GM19351 (cell line): ENCODE results near the gene TCFL5.
"Not testable (repeated sequence)": the region's sequence is repeated elsewhere in the genome, so short reads cannot be mapped to it uniquely, and the experiment has no call there.

ENCODE experiments used
- ATAC-seq: cut with Tn5 transposase; IDR thresholded peaks from one replicate; pipeline ENCODE4 v1.9.1; 2021; ENCODE audit warnings: mild to moderate bottlenecking, moderate library complexity; ENCODE audit not compliant: unreplicated experiment

Gene TCFL5

DNA sequence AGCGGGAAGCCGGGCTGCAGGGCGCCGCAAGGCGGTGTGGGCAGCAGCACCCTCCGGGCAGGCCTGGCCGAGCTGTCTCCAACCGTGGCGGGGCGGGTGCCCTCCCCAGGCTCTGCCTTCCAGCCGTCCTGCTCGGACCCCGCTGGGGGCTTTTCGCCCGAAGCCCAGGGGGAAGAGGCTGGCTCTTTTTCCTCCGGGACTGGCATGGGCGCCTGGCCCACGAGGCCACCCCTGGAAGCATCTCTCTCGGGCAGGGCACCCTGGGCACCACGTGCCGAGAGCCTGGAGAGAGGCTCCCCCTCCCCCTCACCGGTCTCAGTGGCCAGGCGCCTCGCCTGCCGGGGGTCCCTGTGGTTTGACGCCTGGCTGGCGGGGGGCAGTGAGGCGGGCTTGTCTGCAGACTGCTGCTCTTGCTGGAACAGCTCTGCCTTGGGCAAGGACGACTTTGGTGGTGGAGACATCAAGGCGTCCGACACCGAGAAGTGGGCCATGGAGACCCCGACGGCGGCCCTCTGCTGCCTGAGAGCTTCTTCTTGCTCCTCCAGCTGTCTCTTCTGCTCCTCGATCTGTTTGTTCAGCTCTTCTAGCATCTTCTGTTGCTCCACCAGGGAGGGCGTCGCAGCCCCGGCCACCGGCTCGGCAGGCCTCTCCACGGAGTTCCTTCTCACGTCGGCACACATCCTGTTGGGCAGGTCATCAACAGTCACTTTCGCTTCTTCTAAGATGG, 19.5 kb upstream of the TCFL5 start:
- ATAC-seq = no peak

DNA sequence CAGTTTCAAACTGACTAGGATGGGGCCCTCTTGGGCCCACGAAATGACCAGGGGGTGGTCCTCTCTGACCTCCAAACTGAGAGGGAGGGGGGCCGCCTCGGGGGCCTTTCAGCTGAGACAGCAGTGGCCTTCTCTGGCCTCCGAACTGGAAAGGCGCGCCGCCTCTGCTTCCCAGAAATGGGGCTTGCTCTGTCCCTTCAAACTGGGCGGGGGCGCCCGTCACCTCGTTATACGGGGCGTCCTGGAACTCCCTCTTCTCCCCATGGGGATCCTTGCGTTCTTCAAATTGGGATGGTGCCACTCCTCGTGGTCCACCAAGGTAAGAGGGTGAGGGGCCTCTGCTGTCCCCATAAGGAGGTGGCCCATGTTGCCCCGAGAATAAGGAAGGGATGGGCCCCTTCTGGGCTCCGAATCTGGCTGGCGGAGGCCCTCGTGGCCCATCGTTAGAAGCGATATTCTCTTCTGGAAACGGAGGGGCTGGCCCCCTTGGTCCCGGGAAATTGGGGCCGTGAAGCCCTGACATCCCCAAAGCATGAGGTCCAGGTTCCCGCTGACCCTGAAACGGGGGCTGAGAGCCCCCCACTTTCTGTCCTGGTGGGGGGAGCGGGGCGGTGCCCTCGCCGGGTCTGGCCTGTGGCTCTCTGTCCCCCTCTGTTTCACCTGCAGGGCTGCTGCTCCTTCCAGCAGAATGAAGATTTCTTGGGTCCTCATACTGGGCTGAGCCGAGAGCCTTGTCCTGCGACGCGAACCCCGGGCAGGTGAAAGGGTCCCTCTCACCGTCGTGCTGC, 18.7 kb upstream of the TCFL5 start:
- ATAC-seq = no peak

DNA sequence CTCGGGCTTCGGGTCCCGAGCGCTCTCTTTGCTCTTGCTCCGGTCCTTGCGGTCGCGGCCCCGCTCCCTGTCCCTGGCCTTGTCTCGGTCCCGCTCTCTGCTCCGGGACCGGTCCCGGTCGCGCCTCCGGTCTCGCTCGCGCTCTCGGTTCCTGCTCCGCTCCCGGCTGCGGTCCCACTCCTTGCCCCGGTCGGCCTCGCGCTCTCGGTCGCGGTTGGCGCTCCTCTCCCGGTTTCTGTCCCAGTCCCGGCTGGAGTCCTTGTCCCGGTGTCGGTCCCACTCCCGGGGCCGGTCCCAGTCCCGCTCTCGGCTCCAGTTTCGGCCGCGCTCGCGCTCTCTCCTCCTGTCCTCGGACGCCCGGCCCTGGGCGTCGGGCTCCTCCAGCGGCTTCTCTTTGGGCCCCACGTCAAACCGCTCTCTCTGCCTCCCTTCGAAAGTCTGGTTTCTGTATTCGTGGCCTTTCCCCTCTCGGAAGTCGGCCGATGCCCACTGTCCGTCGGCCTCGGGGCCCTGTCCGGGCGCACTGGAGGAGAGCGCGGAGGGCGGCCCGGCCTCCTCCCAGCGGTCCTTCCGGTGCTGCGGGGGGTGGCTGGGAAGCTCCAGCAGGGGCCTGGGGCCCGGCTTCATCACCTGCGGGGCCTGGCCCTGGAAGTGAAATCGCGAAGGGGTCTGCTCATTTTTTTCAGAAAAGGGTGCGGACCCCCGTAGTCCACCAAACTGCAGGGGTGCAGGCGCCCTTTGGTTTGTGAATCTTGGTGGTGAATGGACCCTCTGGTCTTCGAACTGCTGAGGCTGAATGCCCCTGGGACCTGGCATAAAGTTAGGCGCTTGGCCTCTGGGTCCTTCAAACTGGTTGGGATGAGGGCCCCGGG, 17.9 kb upstream of the TCFL5 start:
- no peak for ATAC-seq

DNA sequence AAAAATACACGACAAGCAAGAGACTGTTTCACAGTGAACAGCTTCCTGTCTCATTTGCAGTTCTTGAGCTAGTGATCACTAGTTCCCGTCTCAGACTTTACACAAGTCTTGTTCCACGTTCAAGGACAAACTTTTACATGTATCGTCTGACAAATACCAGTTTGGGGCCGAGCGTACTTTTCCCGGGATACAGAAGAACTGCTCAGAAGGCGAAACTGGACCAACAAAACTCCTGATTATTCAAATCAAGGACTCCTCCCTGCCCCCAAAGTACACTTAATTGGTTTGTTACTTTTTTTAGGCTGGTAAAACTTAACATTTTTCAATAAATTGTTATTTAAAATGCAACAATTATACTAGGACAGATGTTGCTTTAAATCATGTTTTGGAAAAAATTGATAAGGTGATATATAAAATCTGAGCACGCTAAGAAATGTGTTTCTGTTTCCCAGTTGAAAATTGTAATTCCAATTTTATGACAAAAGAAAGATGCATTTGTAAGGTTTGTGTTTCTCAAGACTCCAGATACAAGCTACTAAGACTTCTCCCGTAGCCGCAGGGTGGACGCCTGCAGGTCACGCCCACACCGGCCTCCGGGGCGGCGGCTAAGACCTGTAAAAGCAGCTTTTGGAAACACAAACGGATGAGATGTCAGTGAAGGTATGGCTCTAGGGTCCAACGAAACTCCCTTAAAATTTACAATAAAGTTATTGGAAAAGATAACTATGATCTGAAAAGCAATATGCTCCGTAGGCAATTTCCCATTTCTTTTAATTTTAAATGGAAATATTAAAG, 16.8 kb upstream of the TCFL5 start:
- no peak for ATAC-seq

DNA sequence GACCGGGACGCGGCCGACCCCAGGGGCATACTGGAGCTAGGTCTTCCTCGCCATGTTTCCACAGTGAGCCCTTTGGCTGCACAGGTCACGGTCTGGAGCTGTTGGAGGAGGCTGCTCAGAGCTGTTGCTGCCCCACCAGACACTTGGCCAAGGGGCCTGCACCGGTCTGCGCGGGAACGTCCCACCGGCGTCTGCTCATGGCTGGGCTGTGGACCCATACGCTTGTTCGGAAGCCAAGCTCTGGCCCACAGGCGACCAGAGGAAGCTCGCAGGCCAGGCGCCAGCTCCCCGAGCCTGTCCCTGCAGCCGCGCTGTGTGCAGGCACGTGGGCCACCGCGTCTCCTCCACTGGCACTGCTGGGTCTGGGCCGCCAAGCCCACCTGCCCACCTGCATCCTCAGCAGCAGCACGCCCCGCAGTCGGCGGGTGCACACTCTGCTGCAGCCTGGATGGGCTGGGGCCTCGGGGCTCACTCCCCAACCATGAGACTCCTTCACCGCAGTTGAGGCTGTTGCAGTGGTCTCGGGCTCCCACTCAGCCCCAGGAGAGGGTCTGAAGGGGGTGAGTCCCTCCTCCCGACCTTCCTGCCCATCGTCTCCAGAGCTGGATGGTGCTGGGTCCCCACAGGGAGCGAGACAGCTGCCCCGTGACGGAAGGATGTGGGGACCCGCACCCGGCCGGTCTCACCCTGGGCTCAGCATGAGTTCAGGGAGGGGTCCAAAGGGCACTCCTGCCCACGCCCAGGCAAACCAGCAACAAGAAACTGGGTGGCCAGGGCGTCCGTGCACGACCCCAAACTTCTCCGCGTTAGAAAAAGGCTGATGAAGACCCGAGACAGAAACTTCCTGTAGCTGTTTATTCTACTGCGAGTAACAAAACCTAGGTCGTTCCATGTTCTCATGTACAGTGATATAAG, 15.5 kb upstream of the TCFL5 start:
- no peak for ATAC-seq

DNA sequence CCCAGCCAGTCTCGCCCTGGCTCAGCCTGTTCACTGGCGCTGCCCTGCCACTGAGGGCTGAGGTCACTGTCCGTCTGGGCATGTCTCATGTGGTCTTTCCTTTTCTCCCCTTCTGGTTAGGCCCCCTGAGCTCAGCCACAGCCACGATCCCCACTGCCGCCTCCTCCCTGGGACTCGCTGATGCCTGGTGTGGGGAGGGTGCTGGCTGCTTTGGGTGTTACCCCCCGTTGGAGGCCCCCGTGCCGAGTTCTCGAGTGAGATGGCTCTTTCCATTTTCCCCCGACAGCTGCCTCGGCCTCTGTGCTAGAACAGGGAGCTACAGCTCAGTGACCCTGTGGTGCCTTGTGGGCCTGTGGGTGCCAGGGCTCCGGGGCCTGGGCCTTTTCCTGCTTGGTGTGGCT, 14.9 kb upstream of the TCFL5 start:
- ATAC-seq = no peak

DNA sequence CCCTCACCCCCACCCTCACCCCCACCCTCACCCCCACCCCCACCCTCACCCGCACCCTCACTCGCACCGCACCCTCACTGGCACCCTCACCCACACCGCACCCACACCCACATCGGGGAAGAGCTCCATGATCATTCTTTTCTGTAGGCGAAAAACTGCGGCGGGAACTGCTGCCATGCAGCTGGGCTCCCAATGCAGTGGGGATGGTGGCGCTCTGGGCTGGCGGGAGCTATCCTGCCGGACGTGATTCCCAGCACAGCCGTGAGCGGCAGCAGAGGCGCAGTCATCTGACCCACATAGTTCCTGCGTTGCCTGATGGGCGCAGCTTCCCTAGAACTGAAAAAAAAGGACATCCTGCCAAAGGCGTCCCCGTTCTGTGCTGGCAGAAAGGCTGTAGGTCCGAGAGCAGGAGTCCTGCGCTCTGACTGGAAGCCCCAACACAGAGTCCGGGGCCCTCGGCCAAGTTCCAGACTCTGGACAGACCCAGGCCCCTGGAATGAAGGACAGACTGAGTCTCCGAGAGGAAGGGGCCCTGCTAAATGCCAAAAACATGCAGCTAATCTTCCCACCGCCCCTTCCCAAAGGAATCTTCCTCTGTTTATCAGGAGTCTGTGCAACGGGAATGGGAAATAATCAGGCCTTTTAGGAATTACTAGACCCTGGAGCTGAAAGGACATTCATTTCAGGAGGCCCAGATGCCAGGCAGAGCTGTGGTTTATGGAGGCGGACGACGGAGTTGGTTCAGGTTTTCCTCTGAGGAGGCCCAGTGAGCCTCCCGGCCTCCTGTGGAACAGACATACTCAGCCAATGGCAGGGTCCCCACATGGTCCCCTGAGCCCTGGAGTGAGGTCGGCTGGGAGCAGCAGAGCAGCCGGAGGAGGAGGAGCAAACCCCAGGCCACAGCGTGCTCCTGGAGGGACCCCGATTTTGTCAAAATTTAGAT, 14.1 kb upstream of the TCFL5 start:
- no peak for ATAC-seq

DNA sequence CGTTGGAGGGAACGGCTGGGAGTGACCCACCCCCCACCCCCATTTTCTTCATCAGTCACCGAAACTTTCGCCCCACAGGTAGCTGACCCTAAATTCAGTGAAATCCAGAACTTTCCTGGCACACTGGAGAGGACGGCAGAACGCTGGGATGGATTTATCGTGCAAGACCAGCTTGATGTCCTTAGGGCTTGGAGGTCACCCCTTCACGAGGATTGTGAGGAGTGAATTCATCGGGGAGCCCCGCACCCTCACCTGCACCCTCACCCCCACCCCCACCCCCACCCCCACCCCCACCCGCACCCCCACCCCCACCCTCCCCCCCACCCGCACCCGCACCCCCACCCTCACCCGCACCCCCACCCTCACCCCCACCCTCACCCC, 13.3 kb upstream of the TCFL5 start:
- no peak for ATAC-seq

DNA sequence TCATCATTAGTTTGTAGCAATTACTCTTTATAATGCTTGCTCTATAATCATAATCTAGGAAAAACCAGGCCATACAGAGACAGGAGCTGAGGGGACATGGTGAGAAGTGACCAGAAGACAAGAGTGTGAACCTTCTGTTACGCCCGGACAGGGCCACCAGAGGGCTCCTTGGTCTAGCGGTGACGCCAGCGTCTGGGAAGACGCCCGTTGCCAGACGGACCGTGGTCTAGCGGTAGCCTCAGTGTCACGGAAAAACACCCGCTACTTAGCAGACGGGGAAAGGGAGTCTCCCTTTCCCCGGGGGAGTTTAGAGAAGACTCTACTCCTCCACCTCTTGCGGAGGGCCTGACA, 12.0 kb upstream of the TCFL5 start:
- not testable (repeated sequence) for ATAC-seq

DNA sequence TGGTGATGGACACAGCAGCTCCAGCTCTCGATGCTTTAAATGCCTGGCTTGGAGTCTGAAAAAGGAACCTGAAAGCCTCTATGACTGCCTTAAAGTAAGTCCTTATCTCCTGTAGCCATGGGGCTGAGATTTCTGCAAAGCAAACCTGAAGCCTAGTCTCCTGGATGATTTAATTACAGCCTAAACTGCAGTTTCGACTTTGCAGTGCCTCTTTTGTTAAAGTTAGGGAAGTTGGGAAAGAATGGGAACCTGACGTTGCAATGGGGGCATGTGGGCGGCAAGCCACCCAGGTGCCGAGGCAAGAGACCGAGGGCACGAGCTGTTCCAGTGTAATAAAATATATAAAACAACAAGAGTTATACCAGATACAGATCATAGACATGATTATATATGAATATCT, 11.7 kb upstream of the TCFL5 start:
- ATAC-seq = no peak

DNA sequence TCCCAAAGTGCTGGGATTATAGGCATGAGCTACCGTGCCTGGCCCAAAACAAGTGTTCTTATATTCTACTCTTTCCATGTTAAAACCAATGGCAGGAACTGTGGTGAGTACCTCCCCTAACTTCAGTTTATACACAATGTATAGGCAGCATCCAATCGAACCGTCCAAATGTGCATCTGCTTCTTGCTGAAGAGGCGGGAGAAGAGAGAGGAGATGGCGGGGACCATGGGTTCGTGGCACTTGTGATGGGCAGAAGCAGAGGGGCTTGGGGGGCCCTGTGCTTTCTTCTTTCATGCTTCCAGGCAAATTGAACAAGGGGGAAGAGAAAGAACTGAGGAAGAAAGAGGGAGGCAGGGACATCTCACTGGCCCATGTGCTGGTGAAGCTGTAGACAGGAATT, 11.2 kb upstream of the TCFL5 start:
- no peak for ATAC-seq

DNA sequence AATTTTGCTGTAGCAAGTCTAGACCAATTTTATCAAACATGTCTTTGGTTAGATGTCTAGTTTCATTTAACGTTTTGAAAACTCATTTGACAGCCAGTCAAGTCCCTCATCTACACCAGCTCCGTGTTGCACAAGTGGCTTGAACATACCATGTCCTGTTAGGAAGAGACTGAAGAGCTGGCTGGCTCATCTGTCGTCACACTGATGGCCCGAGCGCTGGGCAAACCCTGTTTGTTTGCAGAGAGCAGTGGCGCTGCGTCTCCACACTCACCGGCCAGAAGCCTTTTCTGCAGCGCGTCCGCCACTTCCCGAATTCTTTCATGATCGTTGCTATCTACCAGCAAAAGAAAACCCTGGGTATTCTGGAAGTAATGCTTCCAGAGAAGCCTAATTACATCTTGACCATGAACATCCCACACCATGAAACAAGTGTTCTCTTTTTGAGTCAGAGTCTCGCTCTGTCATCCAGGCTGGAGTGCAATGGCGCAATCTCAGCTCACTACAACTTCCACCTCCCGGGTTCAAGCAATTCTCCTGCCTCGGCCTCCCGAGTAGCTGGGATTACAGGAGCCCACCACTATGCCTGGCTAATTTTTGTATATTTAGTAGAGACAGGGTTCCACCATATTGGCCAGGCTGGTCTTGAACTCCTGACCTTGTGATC, 10.7 kb upstream of the TCFL5 start:
- ATAC-seq = no peak

DNA sequence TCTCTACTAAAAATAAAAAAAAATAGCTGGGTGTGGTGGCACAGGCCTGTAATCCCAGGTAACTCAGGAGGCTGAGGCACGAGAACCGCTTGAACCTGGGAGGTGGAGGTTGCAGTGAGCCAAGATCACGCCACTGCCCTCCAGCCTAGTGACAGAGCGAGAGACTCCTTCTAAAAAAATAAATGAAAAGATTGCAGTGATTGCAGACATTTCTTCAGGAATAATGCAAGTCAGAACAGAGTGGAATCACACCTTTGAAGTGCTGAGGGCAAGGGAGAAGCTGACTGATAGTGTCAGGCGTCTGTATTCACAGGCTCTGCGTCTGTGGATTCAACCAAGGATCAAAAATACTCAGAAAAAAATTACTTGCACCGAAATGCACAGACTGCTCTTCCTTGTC, 2.6 kb upstream of the TCFL5 start:
- ATAC-seq = no peak

DNA sequence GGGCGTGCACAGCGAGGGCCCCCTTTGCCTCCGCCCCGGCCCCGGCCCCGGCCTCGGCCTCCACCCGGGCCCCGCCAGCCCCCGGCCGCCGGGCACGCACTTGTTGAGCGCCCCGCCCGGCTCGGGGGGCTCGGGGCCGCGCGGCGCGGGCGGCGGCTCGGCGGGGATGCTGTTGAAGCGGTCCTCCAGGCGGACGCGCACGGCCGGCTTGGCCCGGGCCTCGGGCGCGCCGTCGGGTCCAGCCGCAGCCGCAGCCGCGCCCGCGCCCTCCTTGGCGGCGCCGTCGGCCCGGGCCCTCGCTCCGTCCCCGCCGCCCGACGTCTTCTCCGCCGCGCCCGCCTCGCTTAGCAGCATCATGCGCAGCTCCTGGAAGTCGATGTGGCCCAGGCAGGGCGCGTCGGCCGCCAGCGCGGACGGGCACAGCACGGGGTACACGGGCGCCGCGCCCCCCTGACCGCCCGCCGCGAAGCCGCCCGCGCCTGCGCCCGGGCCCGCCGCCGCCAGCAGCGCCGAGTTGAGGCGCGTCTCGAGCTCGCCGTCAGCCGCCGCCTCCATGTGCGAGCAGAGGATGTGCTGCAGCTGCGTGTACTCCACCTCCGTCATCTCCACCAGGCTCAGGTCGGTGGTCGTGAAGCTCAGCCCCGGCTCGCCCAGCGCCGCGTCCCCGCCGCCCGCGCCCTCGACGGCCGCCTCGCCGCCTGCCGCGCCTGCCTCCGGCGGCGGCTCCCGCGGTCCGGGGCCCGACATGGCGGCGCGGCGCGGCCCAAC, 514 bp downstream of the TCFL5 start:
- peak; percentile 40 for ATAC-seq

DNA sequence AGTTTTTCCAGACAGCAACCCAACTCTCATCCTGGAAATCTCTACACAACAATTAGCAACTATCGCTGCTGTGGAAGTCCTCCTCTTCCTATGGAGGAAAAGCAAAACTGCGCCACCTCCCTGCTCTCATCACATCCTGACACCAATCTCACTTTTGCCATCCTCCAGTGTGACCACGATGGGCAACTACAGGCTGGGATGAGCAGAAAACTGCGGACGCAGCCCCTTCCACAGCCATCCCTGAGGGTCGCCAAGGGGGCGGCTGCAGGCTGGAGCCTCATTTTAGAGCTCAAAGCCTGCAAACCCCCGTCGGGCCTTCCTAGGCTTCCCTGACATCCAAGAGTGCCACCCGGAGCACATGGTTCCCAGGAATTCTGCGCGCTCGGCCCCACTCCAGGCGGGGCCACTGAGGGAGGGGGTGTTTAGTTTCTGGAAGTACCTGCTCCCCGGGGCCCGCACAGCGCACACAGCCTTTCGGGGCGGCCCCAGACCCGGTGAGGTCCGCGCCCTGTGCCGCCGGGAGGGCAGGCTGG, 1.2 kb downstream of the TCFL5 start:
- no peak for ATAC-seq

DNA sequence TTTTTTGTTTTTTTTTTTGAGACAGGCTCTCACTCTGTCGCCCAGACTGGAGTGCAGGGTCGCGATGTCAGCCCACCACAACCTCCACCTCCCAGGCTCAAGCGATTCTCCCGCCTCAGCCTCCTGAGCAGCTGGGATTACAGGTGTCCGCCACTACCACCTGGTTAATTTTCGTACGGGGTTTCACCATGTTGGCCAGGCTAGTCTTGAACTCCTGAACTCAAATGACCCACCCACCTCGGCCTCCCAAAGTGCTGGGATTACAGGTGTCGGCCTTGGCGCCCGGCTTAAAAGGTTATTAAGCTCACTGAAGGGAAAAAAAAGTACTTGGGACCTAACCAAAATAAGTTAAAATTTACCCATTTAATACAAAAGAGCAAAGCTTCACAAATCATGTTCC, 1.9 kb downstream of the TCFL5 start:
- no peak for ATAC-seq
